ENCODE results near the gene SCART1. TPM values are rescaled to one million over a fixed set of nuclear protein-coding genes. Genes with fewer than 3 reads are reported as not detected.
"Not testable (repeated sequence)": the region's sequence is repeated elsewhere in the genome, so short reads cannot be mapped to it uniquely, and the experiment has no call there.

The SCART1 gene
- total RNA-seq, 1 donor from 2014 or later = 0.73 TPM

DNA sequence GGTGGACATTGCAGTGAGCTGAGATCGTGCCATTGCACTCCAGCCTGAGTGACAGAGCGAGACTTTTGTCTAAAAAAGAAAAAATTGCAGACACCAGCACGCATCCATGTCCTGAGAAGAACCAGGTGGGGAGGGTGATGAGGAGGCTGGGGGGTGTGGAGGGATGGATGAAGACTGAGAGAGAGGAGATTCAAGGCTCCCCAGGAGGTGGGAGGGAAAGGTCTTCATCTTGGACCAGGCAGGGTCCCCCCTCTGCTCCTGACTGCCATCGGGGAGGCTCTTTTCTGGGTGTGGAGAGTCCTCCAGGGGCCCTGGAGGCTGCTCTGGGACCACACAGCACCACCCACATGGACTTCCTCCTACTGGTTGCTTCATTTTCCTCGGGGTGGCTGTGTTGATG lies 1.5 kb downstream of the SCART1 start:
- DNase-seq (ENCODE audit: low read depth, low spot score) = no peak

DNA sequence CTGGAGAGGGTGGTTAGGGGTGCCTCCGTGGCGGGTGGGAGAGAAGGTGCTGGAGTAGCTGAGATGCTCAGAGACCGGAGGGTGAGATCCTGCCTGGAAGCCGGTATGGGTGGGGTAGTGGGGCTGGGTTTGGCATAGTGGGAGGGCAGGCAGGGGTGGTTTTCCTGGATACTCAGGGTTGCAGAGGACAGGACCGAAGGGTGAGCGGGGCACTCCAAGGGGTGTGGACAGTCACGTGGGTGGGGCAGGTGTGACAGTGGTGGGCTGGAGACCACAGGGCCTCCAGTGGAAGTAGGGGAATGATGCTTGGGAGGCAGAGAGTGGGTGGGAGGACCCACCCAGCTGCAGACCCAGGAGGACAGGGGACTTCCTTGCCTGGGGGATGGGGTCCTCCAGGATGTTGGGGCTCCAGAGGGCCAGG lies 1.9 kb downstream of the SCART1 start:
- no peak for DNase-seq (ENCODE audit: low read depth, low spot score)

DNA sequence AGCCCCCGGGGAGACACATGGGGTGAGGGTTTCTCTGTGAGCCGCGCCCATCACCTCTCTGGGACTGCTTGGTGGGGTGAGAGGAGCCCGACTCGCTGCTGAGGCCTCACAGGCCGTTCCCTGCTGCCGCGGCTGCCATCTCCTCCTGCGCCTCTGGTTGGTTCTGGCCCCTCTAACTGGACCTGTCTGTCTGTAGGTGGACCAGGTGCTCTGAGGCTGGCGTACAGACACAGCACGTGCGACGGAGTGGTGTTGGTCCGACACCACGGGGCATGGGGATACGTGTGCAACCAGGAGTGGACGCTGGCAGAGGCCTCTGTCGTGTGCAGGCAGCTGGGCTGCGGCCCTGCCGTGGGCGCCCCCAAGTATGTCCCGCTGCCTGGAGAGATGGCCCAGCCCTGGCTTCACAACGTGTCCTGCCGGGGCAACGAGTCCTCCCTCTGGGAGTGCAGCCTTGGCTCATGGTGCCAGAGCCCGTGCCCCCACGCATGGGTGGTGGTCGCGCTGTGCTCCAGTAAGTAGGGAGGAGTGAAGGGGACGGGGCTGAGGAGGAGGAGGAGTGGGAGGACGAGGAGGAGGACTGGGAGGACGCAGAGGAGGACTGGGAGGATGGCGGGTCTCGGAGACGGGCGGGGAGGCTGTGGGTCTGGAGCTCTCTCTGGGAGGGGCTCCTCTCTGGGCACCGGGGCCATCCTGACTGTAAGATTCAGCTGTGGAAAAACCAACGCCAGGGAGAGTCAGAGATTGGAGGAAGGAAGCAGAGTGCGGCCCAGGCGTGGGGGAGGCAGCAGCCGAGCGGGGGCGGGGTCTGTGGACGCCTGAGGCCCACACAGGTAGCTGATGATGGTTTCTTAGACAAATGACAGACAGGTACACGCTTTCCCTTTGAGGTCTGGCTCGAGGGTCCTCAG lies 2.6 kb downstream of the SCART1 start:
- no peak for DNase-seq (ENCODE audit: low read depth, low spot score)

DNA sequence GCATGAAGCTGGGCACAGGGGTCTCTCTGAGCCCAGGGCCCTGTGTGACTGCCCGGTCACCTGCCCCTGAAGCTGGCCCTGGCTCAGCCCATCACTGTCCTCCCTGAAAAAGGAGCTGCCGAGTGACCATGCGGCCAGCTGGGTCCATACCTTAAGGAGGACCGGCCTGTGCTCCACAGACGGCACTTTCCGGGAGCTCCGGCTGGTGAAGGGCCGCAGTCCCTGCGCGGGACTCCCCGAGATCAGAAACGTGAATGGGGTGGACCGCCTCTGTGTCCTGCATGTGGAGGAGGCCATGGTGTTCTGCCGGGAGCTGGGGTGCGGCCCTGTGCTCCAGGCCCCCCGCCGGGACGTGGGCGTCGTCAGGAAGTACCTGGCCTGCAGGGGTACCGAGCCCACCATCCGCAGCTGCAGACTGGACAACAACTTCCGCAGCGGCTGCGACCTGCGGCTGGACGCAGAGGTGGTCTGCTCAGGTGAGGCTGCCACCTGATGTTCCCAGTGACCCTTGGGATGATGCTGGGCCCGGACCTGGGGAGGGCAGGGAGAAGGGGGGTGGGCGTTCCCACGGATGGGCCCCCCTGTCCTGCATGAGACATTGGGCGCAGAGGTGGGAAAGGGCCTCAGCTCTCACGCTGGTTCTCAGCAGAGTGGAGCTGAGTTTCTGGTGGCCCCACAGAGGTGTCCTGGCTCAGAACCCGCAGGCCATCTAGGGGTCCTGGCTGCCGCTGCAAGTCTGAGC lies 3.5 kb downstream of the SCART1 start:
- no peak for DNase-seq (ENCODE audit: low read depth, low spot score)

DNA sequence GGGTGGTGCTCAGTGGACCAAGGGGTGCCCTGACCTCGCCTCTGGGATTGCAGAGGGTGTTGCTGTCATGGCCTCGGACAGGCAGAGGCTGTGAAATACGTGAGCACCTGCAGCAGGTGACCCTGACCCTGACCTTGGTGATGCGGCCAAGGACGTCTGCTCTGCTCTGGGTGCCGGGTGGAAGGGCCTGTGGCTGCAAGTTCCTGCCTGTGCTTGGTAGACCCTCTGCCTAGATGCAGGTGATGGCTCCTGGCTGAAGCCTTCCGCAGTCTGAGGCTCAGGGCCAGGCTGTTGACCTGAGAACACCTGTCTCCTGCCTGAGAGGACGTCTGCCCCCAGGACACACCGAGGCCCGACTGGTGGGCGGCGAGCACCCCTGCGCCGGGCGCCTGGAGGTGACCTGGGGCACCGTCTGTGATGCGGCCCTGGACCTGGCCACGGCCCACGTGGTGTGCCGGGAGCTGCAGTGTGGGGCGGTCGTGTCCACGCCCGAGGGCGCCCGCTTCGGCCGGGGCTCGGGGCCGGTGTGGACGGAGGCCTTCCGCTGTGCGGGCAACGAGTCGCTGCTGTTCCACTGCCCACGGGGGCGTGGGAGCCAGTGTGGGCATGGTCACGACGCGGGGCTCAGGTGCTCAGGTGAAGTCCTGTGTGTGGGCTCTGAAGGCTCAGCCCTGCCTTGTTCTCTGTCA lies 4.4 kb downstream of the SCART1 start:
- DNase-seq (ENCODE audit: low read depth, low spot score) = no peak

DNA sequence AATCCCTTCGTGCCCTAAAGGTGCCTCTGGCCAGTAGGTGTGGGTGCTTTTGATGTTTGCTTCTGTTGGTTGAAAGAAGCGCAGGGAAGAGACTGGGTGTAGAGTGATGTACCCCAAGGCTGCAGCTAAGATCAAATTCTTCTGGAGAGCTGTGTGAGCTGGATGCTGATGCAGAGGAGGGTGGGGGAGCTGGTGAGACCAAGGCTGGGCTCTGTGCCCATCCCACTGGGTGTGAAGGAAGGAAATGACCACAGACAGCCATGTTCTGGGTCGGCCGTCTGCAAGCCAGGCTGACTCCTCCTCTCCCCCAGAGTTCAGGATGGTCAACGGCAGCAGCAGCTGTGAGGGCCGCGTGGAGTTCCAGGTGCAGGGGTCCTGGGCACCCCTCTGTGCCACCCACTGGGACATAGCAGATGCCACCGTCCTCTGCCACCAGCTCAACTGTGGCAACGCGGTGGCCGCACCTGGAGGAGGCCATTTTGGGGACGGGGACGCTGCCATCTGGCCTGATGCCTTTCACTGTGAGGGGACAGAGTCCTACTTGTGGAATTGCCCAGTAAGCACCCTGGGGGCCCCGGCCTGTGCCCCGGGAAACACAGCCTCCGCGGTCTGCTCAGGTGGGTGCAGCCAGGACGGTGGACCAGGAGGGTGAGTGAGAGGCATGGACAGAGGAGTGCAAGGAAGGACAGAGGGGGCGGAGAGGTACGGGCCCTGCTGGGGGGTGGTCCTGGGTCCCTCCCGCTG lies 5.1 kb downstream of the SCART1 start:
- DNase-seq (ENCODE audit: low read depth, low spot score) = no peak

DNA sequence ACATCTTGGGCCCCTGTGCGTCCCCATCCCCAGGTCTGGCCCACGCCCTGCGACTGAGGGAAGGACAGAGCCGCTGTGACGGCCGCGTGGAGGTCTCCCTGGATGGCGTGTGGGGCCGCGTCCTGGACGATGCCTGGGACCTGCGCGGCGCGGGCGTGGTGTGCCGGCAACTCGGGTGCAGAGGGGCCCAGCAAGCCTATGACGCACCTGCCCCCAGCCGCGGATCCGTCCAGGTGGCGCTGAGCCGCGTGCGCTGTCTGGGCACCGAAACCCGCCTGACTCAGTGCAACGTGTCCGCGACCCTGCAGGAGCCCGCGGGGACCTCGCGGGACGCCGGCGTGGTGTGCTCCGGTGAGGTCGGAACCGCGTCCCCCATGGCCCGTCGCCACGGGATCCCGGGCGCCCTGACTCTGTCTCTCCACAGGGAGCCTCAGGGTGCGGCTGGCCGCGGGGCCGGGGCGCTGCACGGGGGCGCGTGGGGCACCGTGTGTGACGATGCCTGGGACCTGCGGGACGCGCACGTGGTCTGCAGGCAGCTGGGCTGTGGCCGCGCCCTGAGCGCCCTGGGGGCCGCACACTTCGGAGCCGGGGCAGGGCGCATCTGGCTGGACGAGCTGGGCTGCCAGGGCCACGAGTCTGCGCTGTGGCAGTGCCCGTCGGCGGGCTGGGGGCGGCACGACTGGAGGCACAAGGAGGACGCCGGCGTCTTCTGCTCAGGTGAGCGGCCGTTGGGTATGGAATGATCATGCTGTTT lies 5.9 kb downstream of the SCART1 start:
- DNase-seq (ENCODE audit: low read depth, low spot score) = no peak

DNA sequence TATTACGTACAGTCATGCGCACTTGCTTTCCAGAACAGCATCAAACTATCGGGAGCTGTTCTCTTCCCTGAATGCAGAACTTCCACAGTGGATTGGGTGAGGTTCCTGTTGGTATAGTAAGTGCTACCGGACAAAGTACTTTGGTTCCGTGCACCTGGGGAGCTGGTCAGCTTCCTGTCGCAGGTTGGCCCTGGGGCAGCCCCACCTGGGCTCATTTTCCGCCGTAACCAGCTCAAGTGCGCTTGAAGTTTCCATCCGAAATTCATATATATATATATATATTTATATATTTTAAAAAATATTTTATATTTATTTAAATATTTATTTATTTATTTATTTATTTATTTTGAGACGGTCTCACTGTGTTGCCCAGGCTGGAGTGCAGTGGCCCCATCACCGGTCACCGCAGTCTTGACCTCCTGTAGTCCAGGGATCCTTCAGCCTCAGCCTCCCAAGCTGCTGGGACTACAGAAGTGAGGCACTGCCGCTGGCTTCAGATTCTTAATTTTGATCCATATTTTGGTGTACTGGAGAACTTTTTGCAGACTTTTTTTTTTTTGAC lies 6.5 kb downstream of the SCART1 start:
- DNase-seq (ENCODE audit: low read depth, low spot score) = no peak

DNA sequence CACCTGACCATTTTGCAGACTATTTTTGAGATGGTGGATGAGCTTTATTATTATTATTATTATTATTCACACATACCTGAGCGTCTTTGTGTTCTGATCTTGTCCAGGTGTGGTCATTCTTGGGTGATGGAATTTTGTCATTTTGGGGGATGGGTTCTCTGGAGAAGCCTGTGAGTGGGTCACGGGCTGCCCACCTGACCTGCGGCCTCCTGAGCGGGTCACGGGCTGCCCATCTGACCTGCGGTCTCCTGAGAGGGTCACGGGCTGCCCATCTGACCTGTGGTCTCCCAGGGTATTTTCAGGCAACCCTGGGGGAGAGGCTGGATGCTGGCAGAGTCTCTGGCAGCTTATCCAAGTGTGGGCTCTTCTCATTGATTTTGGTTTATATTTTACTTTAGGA lies 7.3 kb downstream of the SCART1 start:
- no peak for DNase-seq (ENCODE audit: low read depth, low spot score)

DNA sequence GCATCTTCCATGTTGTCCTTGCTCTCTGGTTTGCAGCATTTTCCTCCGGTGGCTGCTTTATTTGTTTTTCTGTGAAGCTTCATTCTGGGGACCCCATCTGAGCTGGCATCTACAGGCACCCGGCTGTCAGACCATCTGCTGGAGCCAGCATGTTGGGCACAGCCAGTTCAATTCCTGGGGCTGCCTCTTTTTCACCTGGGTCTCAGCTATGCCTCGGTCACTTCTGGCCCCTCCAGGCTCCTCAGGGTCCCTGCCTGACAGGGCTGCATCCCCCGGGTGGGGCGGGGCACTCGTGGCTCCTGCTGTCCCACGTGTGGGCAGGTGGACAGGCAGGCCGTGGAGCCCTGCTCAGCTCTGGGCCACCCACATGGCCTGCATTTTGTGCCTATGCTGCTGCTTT lies 8.1 kb downstream of the SCART1 start:
- no peak for DNase-seq (ENCODE audit: low read depth, low spot score)

DNA sequence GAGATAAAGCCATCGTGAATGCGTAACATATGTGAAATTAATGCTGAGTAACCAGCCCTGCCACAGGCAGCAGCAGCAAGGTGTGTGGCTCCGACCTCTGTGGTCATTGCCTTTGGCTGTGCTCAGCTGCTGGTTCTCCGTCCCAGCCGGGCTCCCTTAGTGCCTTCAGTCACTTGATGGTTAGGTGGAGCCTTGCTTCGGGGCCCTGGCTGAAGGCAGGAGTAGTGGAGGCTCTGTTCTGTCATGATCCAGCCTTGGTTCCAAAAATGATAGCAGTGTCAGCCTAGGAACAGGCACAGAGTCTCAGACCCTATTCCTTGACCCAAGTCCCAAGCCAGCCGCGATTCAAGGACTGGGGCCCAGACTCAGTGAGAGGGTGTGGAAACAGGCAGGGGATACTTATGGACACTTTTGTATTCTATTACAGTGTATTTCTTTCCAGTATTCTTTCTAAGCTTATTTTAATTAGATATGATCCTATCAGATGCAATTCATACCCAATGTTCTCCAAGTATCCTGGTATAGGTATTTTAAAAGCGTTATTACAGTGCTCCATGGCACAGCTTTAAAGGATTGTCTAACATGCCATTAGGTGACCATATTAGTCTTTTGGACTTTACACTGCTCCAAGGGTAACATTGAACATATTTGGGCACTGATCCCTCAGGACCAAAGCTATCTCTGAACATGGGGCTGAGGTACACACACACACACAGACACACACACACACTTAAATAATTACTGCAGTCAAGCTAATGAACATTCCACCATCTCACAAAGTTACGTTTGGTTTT lies 9.0 kb downstream of the SCART1 start:
- DNase-seq (ENCODE audit: low read depth, low spot score) = no peak

DNA sequence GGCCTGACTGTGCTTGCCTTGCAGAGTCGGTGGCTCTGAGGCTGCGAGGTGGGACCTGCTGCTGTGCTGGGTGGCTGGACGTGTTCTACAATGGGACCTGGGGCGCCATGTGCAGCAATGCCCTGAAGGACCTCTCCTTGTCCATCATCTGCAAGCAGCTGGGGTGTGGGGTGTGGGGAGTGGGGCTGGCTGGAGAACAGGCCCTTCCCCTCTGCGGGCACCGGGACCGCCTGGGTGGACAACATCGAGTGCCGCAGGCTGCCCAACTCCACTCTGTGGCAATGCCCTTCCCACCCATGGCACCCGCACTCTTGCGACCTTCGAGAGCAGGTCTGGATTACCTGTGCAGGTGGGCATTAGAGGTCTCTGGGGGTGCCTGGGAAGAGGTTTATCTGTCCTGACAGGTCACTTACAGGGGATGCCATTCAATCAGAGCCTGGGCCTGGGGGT lies 10.9 kb downstream of the SCART1 start:
- no peak for DNase-seq (ENCODE audit: low read depth, low spot score)

DNA sequence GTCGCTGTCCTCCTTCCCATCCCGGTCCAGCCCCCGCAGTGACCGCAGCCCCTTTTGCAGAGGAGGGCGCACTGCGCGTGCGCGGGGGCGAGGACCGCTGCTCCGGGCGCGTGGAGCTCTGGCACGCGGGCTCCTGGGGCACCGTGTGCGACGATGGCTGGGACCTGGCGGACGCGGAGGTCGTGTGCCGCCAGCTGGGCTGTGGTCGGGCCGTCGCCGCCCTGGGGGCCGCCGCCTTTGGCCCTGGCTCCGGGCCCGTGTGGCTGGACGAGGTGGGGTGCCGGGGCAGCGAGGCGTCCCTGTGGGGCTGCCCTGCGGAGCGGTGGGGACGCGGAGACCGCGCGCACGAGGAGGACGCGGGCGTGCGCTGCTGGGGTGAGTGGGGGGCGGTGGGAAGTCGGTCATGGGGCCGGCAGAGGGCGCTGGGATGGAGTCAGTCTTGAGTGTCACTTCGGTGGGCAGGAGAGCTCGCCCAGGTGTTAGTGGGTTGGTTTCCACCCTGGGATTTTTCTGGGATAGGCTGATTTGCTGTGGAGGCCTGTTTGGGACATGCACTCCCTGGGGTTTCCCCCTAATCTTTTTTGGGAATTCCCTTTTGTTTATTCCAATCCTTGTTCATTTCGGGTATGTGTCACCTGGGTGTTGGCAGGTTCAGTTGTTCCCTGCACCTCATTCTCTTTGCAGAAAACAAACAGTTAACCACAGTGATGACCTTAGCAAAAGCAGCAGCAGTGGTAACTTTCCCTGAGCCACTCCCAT lies 11.6 kb downstream of the SCART1 start:
- no peak for DNase-seq (ENCODE audit: low read depth, low spot score)

DNA sequence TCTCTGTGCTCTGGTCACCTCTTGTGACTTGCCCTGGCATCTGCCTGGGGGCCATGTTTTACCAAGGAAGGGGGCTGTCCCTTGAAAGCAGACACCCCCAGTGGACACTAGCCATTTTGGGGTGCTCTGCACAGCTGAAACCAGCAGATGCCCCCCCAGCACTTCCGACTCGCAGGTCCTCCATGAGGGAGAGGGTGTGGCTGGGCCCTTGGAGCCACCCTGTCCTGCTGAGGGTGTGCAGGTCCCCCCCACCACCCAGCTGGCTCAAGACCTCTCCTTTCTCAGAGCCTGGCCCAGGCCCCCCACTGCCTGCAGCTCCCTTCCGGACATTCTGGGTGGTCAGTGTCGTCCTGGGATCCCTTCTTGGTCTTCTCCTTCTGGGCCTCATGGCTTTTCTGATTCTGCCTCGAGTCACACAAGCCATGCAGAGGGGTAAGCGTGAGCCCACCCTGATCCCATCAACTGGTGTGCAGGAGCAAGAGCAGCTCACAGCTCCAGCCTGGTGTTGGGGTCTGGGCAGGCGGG lies 12.3 kb downstream of the SCART1 start:
- no peak for DNase-seq (ENCODE audit: low read depth, low spot score)

DNA sequence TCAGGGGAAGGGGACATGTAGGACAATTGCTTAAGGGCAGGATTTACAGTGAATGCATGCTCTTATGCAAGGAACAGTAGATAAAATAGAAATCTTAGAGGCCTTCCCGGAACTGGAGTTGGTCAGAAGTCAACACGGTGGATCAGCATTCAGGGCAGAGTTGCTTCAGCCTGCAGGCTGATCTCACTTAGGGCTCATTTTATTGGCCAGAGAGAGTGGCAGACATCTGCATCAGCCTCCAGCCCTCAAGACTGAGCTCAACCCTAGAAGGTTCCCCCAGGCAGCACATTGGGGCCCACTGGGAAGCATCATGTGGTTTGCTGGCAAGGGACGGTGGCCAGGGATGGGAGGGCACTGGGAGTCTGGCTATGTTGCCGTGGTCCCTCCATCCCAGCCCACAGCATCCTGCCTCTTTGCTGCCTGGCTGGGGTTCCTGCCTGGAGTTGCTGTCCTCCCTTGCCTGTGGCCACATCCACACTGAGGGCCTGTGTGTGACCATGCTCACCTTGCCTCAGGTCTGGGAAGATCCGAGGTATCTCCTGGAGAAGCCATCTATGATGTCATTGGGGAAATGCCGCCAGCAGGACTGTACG lies 13.0 kb downstream of the SCART1 start:
- no peak for DNase-seq (ENCODE audit: low read depth, low spot score)

DNA sequence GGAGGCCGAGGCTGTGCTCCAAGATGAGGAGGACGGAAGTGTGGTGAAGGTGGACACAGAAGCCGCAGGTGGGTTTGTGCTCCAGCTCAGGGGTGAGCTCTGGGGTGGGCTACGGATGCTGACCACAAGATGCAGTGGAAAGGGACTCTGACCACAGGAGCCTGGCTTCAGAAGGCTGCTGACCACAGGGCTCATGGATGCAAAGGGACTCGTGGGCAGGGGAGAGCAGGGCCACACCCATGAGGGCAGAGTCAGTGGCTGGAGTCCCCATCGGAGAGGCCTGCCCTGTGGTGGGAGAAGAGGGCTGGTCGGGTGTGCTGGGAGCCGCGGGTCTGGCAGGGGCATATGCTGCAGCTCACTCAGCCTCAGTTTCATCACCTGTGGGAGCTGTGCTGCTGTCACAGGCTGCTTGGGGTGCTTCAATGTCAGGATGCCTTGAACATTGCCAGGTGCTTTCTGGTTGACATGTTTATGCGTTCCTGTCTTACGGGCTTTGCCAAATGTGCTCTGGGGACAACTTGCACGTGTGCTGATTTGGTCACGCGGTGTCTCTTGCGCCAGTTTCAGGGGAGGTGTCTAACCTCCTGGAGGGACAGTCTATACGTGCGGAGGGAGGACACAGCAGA lies 13.7 kb downstream of the SCART1 start:
- no peak for DNase-seq (ENCODE audit: low read depth, low spot score)

DNA sequence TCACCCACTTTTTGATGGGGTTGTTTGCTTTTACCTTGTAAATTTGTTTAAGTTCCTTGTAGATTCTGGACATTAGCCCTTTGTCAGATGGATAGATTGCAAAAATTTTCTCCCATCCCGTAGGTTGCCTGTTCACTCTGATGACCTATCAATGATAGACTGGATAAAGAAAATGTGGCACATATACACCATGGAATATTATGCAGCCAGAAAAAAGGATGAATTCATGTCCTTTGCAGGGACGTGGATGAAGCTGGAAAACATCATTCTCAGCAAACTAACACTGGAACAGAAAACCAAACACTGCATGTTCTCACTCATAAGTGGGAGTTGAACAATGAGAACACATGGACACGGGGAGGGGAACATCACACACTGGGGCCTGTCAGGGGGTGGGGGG lies 15.5 kb downstream of the SCART1 start:
- DNase-seq (ENCODE audit: low read depth, low spot score) = not testable (repeated sequence)
